ENCODE data around the gene IFNGR1.

DNA sequence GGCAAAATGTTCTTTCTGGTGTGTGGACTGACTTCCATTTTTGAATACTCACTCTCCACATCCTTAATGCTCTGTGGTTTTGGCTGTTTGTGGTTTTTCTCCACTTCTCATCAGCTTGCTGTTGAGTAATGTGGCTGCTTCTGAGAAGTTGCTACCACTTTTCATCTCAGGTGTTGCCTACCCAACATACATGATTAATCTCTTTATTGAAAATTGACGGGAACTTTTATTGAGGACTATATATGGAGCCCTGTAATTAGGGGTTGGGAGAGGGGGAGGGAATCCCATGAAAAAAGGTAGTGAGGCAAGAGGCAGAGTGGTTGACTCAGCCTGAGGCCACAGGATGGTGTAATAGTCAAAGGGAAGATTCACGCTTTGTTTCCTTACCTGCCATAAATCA, 63.4 kb downstream of the IFNGR1 start:
- TF ChIP-seq POLR2A (IDR thresholded peaks at IDR 0.05; ENCODE audit: borderline replicate concordance, extremely low read depth, insufficient read depth, insufficient read length) (no peak), EZH2 (IDR thresholded peaks at IDR 0.05) (no peak), POLR2AphosphoS5 (IDR thresholded peaks at IDR 0.05; ENCODE audit: low read depth, low read length) (no peak)
- TF ChIP-seq, protein P1, sequence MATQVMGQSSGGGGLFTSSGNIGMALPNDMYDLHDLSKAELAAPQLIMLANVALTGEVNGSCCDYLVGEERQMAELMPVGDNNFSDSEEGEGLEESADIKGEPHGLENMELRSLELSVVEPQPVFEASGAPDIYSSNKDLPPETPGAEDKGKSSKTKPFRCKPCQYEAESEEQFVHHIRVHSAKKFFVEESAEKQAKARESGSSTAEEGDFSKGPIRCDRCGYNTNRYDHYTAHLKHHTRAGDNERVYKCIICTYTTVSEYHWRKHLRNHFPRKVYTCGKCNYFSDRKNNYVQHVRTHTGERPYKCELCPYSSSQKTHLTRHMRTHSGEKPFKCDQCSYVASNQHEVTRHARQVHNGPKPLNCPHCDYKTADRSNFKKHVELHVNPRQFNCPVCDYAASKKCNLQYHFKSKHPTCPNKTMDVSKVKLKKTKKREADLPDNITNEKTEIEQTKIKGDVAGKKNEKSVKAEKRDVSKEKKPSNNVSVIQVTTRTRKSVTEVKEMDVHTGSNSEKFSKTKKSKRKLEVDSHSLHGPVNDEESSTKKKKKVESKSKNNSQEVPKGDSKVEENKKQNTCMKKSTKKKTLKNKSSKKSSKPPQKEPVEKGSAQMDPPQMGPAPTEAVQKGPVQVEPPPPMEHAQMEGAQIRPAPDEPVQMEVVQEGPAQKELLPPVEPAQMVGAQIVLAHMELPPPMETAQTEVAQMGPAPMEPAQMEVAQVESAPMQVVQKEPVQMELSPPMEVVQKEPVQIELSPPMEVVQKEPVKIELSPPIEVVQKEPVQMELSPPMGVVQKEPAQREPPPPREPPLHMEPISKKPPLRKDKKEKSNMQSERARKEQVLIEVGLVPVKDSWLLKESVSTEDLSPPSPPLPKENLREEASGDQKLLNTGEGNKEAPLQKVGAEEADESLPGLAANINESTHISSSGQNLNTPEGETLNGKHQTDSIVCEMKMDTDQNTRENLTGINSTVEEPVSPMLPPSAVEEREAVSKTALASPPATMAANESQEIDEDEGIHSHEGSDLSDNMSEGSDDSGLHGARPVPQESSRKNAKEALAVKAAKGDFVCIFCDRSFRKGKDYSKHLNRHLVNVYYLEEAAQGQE (IDR thresholded peaks at IDR 0.05; ENCODE audit: low read depth) = no peak
- TF ChIP-seq, protein P2, sequence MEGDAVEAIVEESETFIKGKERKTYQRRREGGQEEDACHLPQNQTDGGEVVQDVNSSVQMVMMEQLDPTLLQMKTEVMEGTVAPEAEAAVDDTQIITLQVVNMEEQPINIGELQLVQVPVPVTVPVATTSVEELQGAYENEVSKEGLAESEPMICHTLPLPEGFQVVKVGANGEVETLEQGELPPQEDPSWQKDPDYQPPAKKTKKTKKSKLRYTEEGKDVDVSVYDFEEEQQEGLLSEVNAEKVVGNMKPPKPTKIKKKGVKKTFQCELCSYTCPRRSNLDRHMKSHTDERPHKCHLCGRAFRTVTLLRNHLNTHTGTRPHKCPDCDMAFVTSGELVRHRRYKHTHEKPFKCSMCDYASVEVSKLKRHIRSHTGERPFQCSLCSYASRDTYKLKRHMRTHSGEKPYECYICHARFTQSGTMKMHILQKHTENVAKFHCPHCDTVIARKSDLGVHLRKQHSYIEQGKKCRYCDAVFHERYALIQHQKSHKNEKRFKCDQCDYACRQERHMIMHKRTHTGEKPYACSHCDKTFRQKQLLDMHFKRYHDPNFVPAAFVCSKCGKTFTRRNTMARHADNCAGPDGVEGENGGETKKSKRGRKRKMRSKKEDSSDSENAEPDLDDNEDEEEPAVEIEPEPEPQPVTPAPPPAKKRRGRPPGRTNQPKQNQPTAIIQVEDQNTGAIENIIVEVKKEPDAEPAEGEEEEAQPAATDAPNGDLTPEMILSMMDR (IDR thresholded peaks at IDR 0.05 in 2 of 3, conservative IDR thresholded peaks at IDR 0.05 in 1 of 3; ENCODE audit: borderline replicate concordance in 1 of 3, insufficient read depth in 1 of 3, low read depth in 2 of 3, low read length in 2 of 3) = no peak

Data from HCT116 (cell line).